CD4-positive, alpha-beta T cell (primary cell): ENCODE data around the gene KCNN1. TPM values are rescaled to one million over a fixed set of nuclear protein-coding genes. Genes with fewer than 3 reads are reported as not detected.
"Not testable (repeated sequence)": the region's sequence is repeated elsewhere in the genome, so short reads cannot be mapped to it uniquely, and the experiment has no call there.

ENCODE experiments used
- ATAC-seq: fragments of 200-7000 bp; cut with Tn5 transposase; one replicate; pipeline ENCODE4 v1.10.0; 2022; ENCODE audit warnings: mild to moderate bottlenecking; ENCODE audit not compliant: poor library complexity
- CTCF ChIA-PET: fragments of 350-600 bp; sonication (Branson Sonifier 250); formaldehyde crosslinking; loops from one replicate; lab custom pipeline; 2021; ENCODE audit warnings: antibody characterized with exemption, inconsistent platforms; lab: Charles Lee
- POLR2A ChIA-PET: fragments of 350-600 bp; sonication (Branson Sonifier 250); formaldehyde crosslinking; loops from one replicate; lab custom pipeline; 2021; ENCODE audit warnings: antibody characterized with exemption, inconsistent platforms; lab: Charles Lee
- DNase-seq, 14 experiments: peaks; one replicate each; pipeline ENCODE4 v3.0.0-alpha.2; 2013 to 2020; ENCODE audit warnings: mixed read lengths in 2 of 14
- H3K27ac ChIP-seq, 2 donors: one replicate each; pipeline versions ENCODE4 v1.5.1 to v1.7.0; 2013; ENCODE audit warnings: low read length in 2 of 2, low read depth in 1 of 2, mild to moderate bottlenecking in 1 of 2
- H3K27me3 ChIP-seq, 2 experiments: 1 replicate in 1 of 2; 2 replicates in 1 of 2; pipeline versions ENCODE4 v1.6.1 to v1.7.0; 2013; ENCODE audit warnings: low read length in 2 of 2, control low read depth in 1 of 2, mild to moderate bottlenecking in 1 of 2, moderate library complexity in 1 of 2; ENCODE audit not compliant: insufficient read depth in 2 of 2, control insufficient read depth in 1 of 2
- H3K36me3 ChIP-seq: one replicate; pipeline ENCODE4 v1.6.1; 2013; ENCODE audit warnings: low read length, control low read depth; ENCODE audit not compliant: insufficient read depth
- H3K4me1 ChIP-seq: one replicate; pipeline ENCODE4 v1.6.1; 2013; ENCODE audit warnings: low read length, control low read depth; ENCODE audit not compliant: insufficient read depth
- H3K4me3 ChIP-seq: one replicate; pipeline ENCODE4 v1.5.1; 2013; ENCODE audit warnings: mild to moderate bottlenecking, low read length, moderate library complexity
- H3K9me3 ChIP-seq, 2 experiments: 1 replicate in 1 of 2; 2 replicates in 1 of 2; pipeline versions ENCODE4 v1.6.1 to v1.7.0; 2013; ENCODE audit warnings: low read length in 2 of 2, mild to moderate bottlenecking in 2 of 2, control low read depth in 1 of 2, moderate library complexity in 1 of 2; ENCODE audit not compliant: control insufficient read depth in 1 of 2, insufficient read depth in 1 of 2
- H3K27ac Mint-ChIP-seq: one replicate; pipeline ENCODE4 v1.8.0; 2020; ENCODE audit warnings: mixed read lengths
- H3K27me3 Mint-ChIP-seq: one replicate; pipeline ENCODE4 v1.8.0; 2021; ENCODE audit warnings: mixed read lengths
- H3K36me3 Mint-ChIP-seq: one replicate; pipeline ENCODE4 v1.8.0; 2021; ENCODE audit warnings: low read depth, mixed read lengths
- H3K4me1 Mint-ChIP-seq: one replicate; pipeline ENCODE4 v1.8.0; 2021; ENCODE audit warnings: low read depth, mixed read lengths
- H3K4me3 Mint-ChIP-seq: one replicate; pipeline ENCODE4 v1.8.0; 2020; ENCODE audit warnings: mild to moderate bottlenecking, mixed read lengths
- H3K9me3 Mint-ChIP-seq: one replicate; pipeline ENCODE4 v1.8.0; 2020; ENCODE audit warnings: mixed read lengths
- intact Hi-C, 2 experiments: fragments of 100-400 bp; cut with DNase I in 1 of 2; cut with micrococcal nuclease in 1 of 2; formaldehyde crosslinking; loops; one replicate each; pipeline versions ENCODE4 v1.15.1 to v1.9.0; 2023 to 2025; cut with DNase I, micrococcal nuclease
- total RNA-seq, 174 experiments: library from RNA in 2 of 174; stranded (reverse) in 2 of 174; gene quantifications; one replicate each; pipeline ENCODE4 v1.2.3 and lab custom pipeline; 2021 to 2026
- TF ChIP-seq, protein P1 (sequence below): fragments of 200-600 bp; IDR thresholded peaks from one replicate; pipeline ENCODE4 v1.8.0; 2022; ENCODE audit warnings: antibody characterized with exemption, mild to moderate bottlenecking

The KCNN1 gene
- total RNA-seq, 2 experiments from 2014 or later: not detected

GRCh38 chr19:17981611-17982010, 14.7 kb downstream of the KCNN1 start:
- Histone ChIP-seq H3K36me3 (no peaks in the 10 kb centered on the region), H3K4me1 (no peaks in the 10 kb centered on the region), H3K4me3 (no peak overlapping the region), H3K9me3 (no peaks in the 10 kb centered on the region), H3K27ac (no peak overlapping the region), H3K27me3 (peaks cover 2 to 3% of the 10 kb centered on the region in 2 experiments)
- H3K4me1 Mint-ChIP-seq: no peaks in the 10 kb centered on the region
- ChIA-PET CTCF (interaction anchor here (0.7 kb wide), 1 partner anchor 197 kb away, joined by 3 read pairs; no protein-coding TSS in a partner anchor), POLR2A (no interaction called here)
- peaks cover 20% of the 10 kb centered on the region for H3K27me3 Mint-ChIP-seq
- no peaks in the 10 kb centered on the region for H3K9me3 Mint-ChIP-seq
- TF ChIP-seq, protein P1, sequence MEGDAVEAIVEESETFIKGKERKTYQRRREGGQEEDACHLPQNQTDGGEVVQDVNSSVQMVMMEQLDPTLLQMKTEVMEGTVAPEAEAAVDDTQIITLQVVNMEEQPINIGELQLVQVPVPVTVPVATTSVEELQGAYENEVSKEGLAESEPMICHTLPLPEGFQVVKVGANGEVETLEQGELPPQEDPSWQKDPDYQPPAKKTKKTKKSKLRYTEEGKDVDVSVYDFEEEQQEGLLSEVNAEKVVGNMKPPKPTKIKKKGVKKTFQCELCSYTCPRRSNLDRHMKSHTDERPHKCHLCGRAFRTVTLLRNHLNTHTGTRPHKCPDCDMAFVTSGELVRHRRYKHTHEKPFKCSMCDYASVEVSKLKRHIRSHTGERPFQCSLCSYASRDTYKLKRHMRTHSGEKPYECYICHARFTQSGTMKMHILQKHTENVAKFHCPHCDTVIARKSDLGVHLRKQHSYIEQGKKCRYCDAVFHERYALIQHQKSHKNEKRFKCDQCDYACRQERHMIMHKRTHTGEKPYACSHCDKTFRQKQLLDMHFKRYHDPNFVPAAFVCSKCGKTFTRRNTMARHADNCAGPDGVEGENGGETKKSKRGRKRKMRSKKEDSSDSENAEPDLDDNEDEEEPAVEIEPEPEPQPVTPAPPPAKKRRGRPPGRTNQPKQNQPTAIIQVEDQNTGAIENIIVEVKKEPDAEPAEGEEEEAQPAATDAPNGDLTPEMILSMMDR: no peak
- no peak for ATAC-seq
- H3K27ac Mint-ChIP-seq: no peak overlapping the region
- H3K4me3 Mint-ChIP-seq: no peak overlapping the region
- intact Hi-C loops: no loop called here
- DNase-seq: peak in 1 of 14 experiments; percentile 12
- no peaks in the 10 kb centered on the region for H3K36me3 Mint-ChIP-seq

DNA sequence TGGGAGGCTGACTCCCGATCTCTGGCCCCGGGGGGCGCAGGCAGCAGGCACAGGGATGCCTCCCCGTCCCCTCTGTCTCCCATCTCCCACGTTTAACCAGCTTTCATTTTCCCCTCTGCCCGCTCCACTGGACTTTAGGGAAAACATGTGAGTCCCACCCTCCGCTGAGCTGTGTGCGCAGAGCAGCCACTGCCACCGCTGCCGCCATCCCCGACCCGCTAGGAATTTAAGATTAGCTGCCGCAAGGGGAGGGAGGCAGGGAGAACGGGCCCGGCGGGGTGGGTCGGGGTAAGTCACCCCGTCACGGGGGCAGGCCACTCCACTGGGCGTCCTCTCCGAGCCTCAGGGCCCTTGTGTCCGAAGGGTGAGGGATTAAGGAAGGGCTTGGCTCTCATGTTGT, 15.5 kb downstream of the KCNN1 start:
- POLR2A ChIA-PET: no interaction called here
- DNase-seq (peak in 1 of 14 experiments; percentile 7), ATAC-seq (no peak)
- peaks cover 2 to 3% of the 10 kb centered on the region in 2 experiments for H3K27me3 ChIP-seq
- H3K36me3 ChIP-seq: no peaks in the 10 kb centered on the region
- no peaks in the 10 kb centered on the region for H3K9me3 Mint-ChIP-seq
- peaks cover 20% of the 10 kb centered on the region for H3K27me3 Mint-ChIP-seq
- TF ChIP-seq, protein P1: no peak
- H3K27ac Mint-ChIP-seq: no peak overlapping the region
- H3K9me3 ChIP-seq: no peaks in the 10 kb centered on the region
- no peaks in the 10 kb centered on the region for H3K36me3 Mint-ChIP-seq
- intact Hi-C loops: no loop called here
- no peaks in the 10 kb centered on the region for H3K4me1 ChIP-seq
- H3K27ac ChIP-seq: no peak overlapping the region
- H3K4me1 Mint-ChIP-seq: no peaks in the 10 kb centered on the region
- no peak overlapping the region for H3K4me3 ChIP-seq
- no peak overlapping the region for H3K4me3 Mint-ChIP-seq
- CTCF ChIA-PET: no interaction called here

DNA sequence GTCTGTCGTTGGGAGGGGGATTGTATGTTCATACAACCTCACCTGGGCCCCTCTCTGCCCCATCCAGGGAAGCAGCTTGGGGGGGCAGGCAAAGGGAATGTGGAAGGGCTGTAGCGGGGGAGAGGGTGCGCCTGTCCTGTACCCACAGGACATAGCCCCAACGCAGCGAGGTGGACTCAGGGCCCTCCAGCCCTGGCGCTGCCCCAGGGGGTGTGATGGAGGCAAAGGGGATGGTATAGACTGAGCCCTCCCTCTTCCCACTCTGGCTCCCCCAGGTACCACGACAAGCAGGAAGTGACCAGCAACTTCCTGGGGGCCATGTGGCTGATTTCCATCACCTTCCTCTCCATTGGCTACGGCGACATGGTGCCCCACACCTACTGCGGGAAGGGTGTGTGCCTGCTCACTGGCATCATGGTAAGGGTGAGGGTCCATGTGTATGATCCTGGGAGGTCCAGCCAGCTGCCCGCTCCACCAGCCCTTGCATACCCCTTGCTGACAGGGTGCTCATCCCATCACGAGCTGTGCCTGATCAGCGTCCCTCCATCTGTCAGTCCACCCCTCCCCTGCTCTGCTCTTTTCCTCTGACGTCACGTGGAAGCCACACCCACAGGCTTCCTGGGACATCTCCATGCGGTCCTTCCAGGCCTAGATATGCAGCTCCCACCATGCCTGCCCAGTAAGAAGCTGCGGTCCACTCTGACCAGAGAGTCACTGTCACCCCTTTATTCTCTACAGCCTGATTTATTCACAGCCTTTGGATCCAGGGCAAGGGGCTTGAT, 18.3 kb downstream of the KCNN1 start:
- TF ChIP-seq, protein P1: no peak
- Mint-ChIP-seq H3K4me1 (no peaks in the 10 kb centered on the region), H3K27me3 (peaks cover 15% of the 10 kb centered on the region), H3K27ac (no peak overlapping the region), H3K36me3 (no peaks in the 10 kb centered on the region), H3K9me3 (no peaks in the 10 kb centered on the region), H3K4me3 (no peak overlapping the region)
- H3K27me3 ChIP-seq: peaks cover 0 to 2% of the 10 kb centered on the region in 2 experiments
- H3K9me3 ChIP-seq: no peaks in the 10 kb centered on the region
- DNase-seq (peak in 1 of 14 experiments; percentile 6), ATAC-seq (no peak)
- no peak overlapping the region for H3K4me3 ChIP-seq
- no peak overlapping the region for H3K27ac ChIP-seq
- POLR2A ChIA-PET: no interaction called here
- CTCF ChIA-PET: no interaction called here
- H3K4me1 ChIP-seq: no peaks in the 10 kb centered on the region
- intact Hi-C loops: no loop called here
- no peaks in the 10 kb centered on the region for H3K36me3 ChIP-seq

DNA sequence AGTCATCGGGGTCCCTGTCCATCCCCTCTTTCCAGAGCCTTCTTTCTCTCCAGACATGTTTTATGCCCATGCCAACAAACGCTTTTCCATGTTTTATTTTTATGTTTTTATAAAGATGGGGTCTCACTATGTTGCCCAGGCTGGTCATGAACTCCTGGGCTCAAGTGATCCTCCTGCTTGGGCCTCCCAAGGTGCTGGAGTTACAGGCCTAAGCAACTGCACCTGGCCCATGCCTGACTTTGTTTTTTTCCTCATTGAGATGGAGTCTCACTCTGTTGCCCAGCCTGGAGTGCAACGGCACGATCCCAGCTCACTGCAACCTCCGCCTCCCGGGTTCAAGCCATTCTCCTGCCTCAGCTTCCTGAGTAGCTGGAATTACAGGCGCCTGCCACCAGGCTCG, 19.7 kb downstream of the KCNN1 start:
- H3K4me3 Mint-ChIP-seq, H3K4me1 Mint-ChIP-seq, H3K27me3 ChIP-seq, H3K9me3 Mint-ChIP-seq, H3K36me3 Mint-ChIP-seq, H3K4me3 ChIP-seq, CTCF ChIA-PET, H3K4me1 ChIP-seq, ATAC-seq, H3K9me3 ChIP-seq, POLR2A ChIA-PET, intact Hi-C loops, H3K36me3 ChIP-seq, H3K27ac Mint-ChIP-seq, H3K27ac ChIP-seq, DNase-seq: not testable (repeated sequence)
- H3K27me3 Mint-ChIP-seq: peaks cover 11% of the 10 kb centered on the region
